ENCODE results near the gene ZMYND11. TPM values are rescaled to one million over a fixed set of nuclear protein-coding genes. Genes with fewer than 3 reads are reported as not detected.

Gene ZMYND11
- total and polyA plus RNA-seq, 2 of the 13 experiments (the other 11 are each of a cell fraction or from before 2014, with no cell fraction given), result 17.5 to 38.7 TPM

DNA sequence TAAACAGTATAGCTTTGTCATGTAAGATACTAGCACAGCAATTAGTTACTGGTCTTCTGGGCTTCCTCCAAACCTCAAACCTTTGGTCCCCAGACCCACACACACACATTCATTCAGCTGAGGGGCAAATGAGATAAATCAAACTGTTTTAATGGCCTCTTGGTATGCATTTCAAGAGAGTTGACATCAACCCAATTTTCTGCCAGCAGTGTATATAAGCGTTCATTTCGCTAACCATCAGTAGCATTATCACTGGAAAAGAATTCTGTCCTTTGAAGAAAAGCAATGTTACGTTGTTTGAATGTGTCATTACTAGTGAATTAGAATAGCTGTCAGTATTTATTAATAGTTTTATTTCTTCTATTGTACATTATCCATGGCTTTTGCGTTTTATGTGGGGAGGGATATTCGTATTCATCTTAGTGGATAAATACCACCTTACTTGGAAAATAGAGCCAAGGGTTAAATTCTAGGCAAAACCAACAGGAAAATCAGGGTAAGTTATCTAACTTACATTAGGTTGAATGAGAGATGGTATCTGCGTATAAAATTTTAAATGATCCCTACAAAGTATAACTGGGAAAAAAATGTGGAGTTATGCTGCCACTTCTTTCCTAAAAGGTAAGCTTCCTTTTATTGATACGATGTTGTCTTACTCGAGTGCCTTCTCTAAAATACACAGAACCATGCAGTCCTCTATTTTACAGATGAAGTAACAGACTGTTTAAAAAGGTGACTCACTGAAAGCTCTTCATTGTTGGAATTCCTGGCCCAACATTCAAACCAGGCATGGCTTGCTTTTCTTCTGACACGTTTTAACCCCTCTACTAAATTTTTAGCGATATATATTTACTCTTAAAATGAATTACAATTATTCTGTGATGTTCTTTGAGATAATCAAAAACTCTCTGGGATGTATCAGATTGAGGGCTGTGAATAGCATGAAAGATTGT is 2.0 kb upstream of the ZMYND11 start (continued):
- TF ChIP-seq, protein P1, sequence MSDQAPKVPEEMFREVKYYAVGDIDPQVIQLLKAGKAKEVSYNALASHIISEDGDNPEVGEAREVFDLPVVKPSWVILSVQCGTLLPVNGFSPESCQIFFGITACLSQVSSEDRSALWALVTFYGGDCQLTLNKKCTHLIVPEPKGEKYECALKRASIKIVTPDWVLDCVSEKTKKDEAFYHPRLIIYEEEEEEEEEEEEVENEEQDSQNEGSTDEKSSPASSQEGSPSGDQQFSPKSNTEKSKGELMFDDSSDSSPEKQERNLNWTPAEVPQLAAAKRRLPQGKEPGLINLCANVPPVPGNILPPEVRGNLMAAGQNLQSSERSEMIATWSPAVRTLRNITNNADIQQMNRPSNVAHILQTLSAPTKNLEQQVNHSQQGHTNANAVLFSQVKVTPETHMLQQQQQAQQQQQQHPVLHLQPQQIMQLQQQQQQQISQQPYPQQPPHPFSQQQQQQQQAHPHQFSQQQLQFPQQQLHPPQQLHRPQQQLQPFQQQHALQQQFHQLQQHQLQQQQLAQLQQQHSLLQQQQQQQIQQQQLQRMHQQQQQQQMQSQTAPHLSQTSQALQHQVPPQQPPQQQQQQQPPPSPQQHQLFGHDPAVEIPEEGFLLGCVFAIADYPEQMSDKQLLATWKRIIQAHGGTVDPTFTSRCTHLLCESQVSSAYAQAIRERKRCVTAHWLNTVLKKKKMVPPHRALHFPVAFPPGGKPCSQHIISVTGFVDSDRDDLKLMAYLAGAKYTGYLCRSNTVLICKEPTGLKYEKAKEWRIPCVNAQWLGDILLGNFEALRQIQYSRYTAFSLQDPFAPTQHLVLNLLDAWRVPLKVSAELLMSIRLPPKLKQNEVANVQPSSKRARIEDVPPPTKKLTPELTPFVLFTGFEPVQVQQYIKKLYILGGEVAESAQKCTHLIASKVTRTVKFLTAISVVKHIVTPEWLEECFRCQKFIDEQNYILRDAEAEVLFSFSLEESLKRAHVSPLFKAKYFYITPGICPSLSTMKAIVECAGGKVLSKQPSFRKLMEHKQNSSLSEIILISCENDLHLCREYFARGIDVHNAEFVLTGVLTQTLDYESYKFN (CRISPR knock-in tag; conservative IDR thresholded peaks at IDR 0.05), result peak; percentile 34; the same call in 1 of the 2 replicates
- TF ChIP-seq SAP130 (CRISPR knock-in tag; IDR thresholded peaks at IDR 0.05; ENCODE audit: low read depth) (peak; percentile 82), ZNF331 (CRISPR knock-in tag; IDR thresholded peaks at IDR 0.05) (no peak), FOXA3 (CRISPR knock-in tag; IDR thresholded peaks at IDR 0.05) (peak; percentile 65), SPEN (CRISPR knock-in tag; IDR thresholded peaks at IDR 0.05; ENCODE audit: low read depth) (no peak), TBX3 (IDR thresholded peaks at IDR 0.05; ENCODE audit: borderline replicate concordance) (no peak), ZNF7 (CRISPR knock-in tag; IDR thresholded peaks at IDR 0.05) (peak; percentile 82), DPF2 (CRISPR knock-in tag; IDR thresholded peaks at IDR 0.05; ENCODE audit: borderline replicate concordance, low read depth) (peak; percentile 56; the same call in 1 of the 2 replicates), BCL6 (CRISPR knock-in tag; IDR thresholded peaks at IDR 0.05) (peak; percentile 91)
- TF ChIP-seq, protein P2, sequence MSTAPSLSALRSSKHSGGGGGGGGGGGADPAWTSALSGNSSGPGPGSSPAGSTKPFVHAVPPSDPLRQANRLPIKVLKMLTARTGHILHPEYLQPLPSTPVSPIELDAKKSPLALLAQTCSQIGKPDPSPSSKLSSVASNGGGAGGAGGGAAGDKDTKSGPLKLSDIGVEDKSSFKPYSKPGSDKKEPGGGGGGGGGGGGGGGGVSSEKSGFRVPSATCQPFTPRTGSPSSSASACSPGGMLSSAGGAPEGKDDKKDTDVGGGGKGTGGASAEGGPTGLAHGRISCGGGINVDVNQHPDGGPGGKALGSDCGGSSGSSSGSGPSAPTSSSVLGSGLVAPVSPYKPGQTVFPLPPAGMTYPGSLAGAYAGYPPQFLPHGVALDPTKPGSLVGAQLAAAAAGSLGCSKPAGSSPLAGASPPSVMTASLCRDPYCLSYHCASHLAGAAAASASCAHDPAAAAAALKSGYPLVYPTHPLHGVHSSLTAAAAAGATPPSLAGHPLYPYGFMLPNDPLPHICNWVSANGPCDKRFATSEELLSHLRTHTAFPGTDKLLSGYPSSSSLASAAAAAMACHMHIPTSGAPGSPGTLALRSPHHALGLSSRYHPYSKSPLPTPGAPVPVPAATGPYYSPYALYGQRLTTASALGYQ (CRISPR knock-in tag; IDR thresholded peaks at IDR 0.05), result peak; percentile 44; the same call in 1 of the 2 replicates
- TF ChIP-seq, protein P3, sequence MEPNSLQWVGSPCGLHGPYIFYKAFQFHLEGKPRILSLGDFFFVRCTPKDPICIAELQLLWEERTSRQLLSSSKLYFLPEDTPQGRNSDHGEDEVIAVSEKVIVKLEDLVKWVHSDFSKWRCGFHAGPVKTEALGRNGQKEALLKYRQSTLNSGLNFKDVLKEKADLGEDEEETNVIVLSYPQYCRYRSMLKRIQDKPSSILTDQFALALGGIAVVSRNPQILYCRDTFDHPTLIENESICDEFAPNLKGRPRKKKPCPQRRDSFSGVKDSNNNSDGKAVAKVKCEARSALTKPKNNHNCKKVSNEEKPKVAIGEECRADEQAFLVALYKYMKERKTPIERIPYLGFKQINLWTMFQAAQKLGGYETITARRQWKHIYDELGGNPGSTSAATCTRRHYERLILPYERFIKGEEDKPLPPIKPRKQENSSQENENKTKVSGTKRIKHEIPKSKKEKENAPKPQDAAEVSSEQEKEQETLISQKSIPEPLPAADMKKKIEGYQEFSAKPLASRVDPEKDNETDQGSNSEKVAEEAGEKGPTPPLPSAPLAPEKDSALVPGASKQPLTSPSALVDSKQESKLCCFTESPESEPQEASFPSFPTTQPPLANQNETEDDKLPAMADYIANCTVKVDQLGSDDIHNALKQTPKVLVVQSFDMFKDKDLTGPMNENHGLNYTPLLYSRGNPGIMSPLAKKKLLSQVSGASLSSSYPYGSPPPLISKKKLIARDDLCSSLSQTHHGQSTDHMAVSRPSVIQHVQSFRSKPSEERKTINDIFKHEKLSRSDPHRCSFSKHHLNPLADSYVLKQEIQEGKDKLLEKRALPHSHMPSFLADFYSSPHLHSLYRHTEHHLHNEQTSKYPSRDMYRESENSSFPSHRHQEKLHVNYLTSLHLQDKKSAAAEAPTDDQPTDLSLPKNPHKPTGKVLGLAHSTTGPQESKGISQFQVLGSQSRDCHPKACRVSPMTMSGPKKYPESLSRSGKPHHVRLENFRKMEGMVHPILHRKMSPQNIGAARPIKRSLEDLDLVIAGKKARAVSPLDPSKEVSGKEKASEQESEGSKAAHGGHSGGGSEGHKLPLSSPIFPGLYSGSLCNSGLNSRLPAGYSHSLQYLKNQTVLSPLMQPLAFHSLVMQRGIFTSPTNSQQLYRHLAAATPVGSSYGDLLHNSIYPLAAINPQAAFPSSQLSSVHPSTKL (CRISPR knock-in tag; IDR thresholded peaks at IDR 0.05), result peak; percentile 85
- TF ChIP-seq, protein P4, sequence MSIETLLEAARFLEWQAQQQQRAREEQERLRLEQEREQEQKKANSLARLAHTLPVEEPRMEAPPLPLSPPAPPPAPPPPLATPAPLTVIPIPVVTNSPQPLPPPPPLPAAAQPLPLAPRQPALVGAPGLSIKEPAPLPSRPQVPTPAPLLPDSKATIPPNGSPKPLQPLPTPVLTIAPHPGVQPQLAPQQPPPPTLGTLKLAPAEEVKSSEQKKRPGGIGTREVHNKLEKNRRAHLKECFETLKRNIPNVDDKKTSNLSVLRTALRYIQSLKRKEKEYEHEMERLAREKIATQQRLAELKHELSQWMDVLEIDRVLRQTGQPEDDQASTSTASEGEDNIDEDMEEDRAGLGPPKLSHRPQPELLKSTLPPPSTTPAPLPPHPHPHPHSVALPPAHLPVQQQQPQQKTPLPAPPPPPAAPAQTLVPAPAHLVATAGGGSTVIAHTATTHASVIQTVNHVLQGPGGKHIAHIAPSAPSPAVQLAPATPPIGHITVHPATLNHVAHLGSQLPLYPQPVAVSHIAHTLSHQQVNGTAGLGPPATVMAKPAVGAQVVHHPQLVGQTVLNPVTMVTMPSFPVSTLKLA (IDR thresholded peaks at IDR 0.05), result no peak
- TF ChIP-seq, protein P5, sequence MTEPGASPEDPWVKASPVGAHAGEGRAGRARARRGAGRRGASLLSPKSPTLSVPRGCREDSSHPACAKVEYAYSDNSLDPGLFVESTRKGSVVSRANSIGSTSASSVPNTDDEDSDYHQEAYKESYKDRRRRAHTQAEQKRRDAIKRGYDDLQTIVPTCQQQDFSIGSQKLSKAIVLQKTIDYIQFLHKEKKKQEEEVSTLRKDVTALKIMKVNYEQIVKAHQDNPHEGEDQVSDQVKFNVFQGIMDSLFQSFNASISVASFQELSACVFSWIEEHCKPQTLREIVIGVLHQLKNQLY (CRISPR knock-in tag; IDR thresholded peaks at IDR 0.05), result 0 out of 2 replicates have a peak, but pooled peaks have one; percentile 45
- TF ChIP-seq, protein P6, sequence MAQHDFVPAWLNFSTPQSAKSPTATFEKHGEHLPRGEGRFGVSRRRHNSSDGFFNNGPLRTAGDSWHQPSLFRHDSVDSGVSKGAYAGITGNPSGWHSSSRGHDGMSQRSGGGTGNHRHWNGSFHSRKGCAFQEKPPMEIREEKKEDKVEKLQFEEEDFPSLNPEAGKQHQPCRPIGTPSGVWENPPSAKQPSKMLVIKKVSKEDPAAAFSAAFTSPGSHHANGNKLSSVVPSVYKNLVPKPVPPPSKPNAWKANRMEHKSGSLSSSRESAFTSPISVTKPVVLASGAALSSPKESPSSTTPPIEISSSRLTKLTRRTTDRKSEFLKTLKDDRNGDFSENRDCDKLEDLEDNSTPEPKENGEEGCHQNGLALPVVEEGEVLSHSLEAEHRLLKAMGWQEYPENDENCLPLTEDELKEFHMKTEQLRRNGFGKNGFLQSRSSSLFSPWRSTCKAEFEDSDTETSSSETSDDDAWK (CRISPR knock-in tag; IDR thresholded peaks at IDR 0.05), result no peak

Measured in HepG2 (cell line).